Spleen (tissue), 11 donors: ENCODE data around the gene ANGEL2. TPM values are rescaled to one million over a fixed set of nuclear protein-coding genes. Genes with fewer than 3 reads are reported as not detected.

Source experiments
- DNase-seq: peaks from one replicate; pipeline ENCODE4 v3.0.0-alpha.2; 2020
- H3K27ac ChIP-seq, 8 donors: fragments of 200-600 bp; sonication (generic) in 7 of 8; 1 replicate in 4 of 8; 2 replicates in 4 of 8; pipeline versions ENCODE4 v1.5.0 to v1.8.0; 2016 to 2021; ENCODE audit warnings: inconsistent platforms in 4 of 8, mild to moderate bottlenecking in 4 of 8, moderate library complexity in 1 of 8
- H3K27me3 ChIP-seq, 7 donors: fragments of 200-600 bp; sonication (generic) in 6 of 7; replicated peaks in 1 of 7; 1 replicate in 4 of 7; 2 replicates in 3 of 7; pipeline versions ENCODE4 v1.5.0 to v1.8.0; 2016 to 2021; ENCODE audit warnings: inconsistent platforms in 3 of 7, mild to moderate bottlenecking in 1 of 7
- H3K36me3 ChIP-seq, 6 donors: fragments of 200-600 bp; sonication (generic) in 5 of 6; 1 replicate in 4 of 6; 2 replicates in 2 of 6; pipeline versions ENCODE4 v1.5.0 to v1.8.0; 2016 to 2021; ENCODE audit warnings: inconsistent platforms in 2 of 6
- H3K4me1 ChIP-seq, 6 donors: fragments of 200-600 bp; sonication (generic) in 5 of 6; 1 replicate in 3 of 6; 2 replicates in 3 of 6; pipeline versions ENCODE4 v1.5.0 to v1.8.0; 2016 to 2021; ENCODE audit warnings: inconsistent platforms in 3 of 6
- H3K4me3 ChIP-seq, 8 donors: fragments of 200-600 bp; sonication (generic) in 7 of 8; 1 replicate in 4 of 8; 2 replicates in 4 of 8; pipeline versions ENCODE4 v1.5.0 to v1.8.0; 2016 to 2021; ENCODE audit warnings: inconsistent platforms in 4 of 8, mild to moderate bottlenecking in 4 of 8, moderate library complexity in 2 of 8
- H3K9me3 ChIP-seq, 8 donors: fragments of 200-600 bp; sonication (generic) in 7 of 8; 1 replicate in 4 of 8; 2 replicates in 4 of 8; pipeline versions ENCODE4 v1.5.0 to v1.8.0; 2016 to 2021; ENCODE audit warnings: inconsistent platforms in 4 of 8
- POLR2A ChIP-seq, 3 donors: fragments of 450-650 bp; IDR thresholded peaks; one replicate each; pipeline ENCODE4 v1.5.1; 2017; ENCODE audit warnings: antibody characterized with exemption in 3 of 3, mild to moderate bottlenecking in 1 of 3
- POLR2AphosphoS5 ChIP-seq, 3 donors: sonication (generic); formaldehyde crosslinking; IDR thresholded peaks; one replicate each; pipeline ENCODE4 v1.5.1; 2017; ENCODE audit warnings: antibody characterized with exemption in 3 of 3
- WGBS, 5 donors: extraction: QIAGEN DNeasy Blood & Tissue Kit in 3 of 5; methylation state at CpG; one replicate each; pipeline versions ENCODE4 v1.1.5 to v1.1.7; 2013 to 2018; 5-methylcytosine and 5-hydroxymethylcytosine counted together
- intact Hi-C: fragments of 100-400 bp; cut with DNase I; formaldehyde crosslinking; loops from one replicate; pipeline ENCODE4 v1.15.0; 2023; ENCODE audit warnings: low total_unique reads
- polyA plus RNA-seq, 3 donors: library from polyadenylated mRNA; stranded (reverse); fragments of 200-250 nt; gene quantifications; one replicate each; pipeline ENCODE4 v1.2.1, GENCODE V29; 2013
- total RNA-seq, 7 donors: library from RNA; depleted of rRNA in 3 of 7; stranded (reverse); fragments of >200 nt in 3 of 7; fragmentation: NEBNext Ultra II Directional in 4 of 7; extraction: Animal tissue kit (Norgen Biotek cat#: 25700) in 4 of 7; gene quantifications; one replicate each; pipeline versions ENCODE4 v1.1.0 to v1.2.1, GENCODE V29; 2016 to 2021
- TF ChIP-seq, protein P1 (sequence below), 11 experiments: fragments of 200-600 bp in 7 of 11; fragments of 450-650 bp in 4 of 11; sonication (generic) in 4 of 11; IDR thresholded peaks in 8 of 11; conservative IDR thresholded peaks in 3 of 11; 1 replicate in 7 of 11; 2 replicates in 4 of 11; pipeline versions ENCODE4 v1.4.0 to v1.8.0; 2016 to 2021; ENCODE audit warnings: antibody characterized with exemption in 11 of 11, inconsistent platforms in 4 of 11, mild to moderate bottlenecking in 1 of 11
- donor health status: healthy with polysubstance abuse.
- donor health status: DM: no; HTN: no; CAD: no; lungs with moderate emphysema.
- donor health status: DM: no; HTN: no; CAD: no.
- donor health status: Bipolar disorder and iron deficiency.
- donor health status: healthy.
- donor health status: DM: no; HTN: no; CAD: no.
- donor health status: DM: yes; HTN: yes; CAD: no.

The ANGEL2 gene
- total and polyA plus RNA-seq, 10 donors, result 18.3 to 96.8 (median 50.9) TPM

DNA sequence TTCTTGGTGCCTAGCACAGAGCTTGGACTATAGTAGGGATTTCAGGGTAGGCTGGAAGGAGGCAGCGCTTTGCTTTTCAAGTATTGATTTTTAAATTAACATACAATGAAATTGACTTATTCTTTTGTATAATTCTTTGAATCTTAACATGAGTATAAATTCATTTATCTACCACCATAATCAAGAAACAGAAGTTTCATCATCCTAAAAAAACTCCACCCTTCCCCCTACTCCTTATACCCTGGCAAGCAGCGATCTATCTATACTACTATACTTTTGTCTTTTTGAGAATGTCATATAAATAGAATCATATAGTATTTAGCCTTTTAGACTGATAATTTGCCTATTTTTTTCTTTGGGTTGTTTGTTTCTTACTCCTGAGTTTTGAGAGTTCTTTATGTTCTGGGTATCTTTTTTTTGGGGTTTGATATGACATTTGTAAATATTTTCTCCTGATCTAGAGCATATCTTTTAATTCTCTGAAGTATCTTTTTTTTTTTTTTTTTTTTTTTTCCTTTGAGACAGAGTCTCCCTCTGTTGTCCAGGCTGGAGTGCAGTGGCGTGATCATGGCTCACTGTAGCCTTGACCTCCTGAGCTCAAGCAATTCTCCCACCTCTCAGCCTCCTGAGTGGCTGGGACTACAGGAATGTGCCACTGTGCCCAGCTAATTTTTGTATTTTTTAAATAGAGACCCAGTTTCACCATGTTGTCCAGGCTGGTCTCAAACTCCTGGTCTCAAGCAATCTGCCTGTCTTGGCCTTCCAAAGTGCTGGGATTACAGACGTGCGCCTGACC, 41.8 kb upstream of the ANGEL2 start:
- Histone ChIP-seq H3K4me3 (no peak overlapping the region), H3K9me3 (peaks cover 0 to 6% (median 0%) of the 10 kb centered on the region in 8 donors), H3K36me3 (peaks cover 0 to under 1% (median 0%) of the 10 kb centered on the region in 6 donors), H3K27me3 (no peaks in the 10 kb centered on the region), H3K4me1 (peaks cover under 1 to 39% (median 8%) of the 10 kb centered on the region in 6 donors), H3K27ac (no peak overlapping the region)
- intact Hi-C loops, result no loop called here
- DNase-seq, result no peak
- no peak for TF ChIP-seq POLR2A (IDR thresholded peaks at IDR 0.05)
- no peak for TF ChIP-seq POLR2AphosphoS5 (IDR thresholded peaks at IDR 0.05)
- TF ChIP-seq, protein P1, sequence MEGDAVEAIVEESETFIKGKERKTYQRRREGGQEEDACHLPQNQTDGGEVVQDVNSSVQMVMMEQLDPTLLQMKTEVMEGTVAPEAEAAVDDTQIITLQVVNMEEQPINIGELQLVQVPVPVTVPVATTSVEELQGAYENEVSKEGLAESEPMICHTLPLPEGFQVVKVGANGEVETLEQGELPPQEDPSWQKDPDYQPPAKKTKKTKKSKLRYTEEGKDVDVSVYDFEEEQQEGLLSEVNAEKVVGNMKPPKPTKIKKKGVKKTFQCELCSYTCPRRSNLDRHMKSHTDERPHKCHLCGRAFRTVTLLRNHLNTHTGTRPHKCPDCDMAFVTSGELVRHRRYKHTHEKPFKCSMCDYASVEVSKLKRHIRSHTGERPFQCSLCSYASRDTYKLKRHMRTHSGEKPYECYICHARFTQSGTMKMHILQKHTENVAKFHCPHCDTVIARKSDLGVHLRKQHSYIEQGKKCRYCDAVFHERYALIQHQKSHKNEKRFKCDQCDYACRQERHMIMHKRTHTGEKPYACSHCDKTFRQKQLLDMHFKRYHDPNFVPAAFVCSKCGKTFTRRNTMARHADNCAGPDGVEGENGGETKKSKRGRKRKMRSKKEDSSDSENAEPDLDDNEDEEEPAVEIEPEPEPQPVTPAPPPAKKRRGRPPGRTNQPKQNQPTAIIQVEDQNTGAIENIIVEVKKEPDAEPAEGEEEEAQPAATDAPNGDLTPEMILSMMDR (IDR thresholded peaks at IDR 0.05 in 8 of 11, conservative IDR thresholded peaks at IDR 0.05 in 3 of 11), result no peak
- WGBS, 5 donors, result 86 to 91% (median 90%) methylated on average over 5 of the region's 5 CpGs

DNA sequence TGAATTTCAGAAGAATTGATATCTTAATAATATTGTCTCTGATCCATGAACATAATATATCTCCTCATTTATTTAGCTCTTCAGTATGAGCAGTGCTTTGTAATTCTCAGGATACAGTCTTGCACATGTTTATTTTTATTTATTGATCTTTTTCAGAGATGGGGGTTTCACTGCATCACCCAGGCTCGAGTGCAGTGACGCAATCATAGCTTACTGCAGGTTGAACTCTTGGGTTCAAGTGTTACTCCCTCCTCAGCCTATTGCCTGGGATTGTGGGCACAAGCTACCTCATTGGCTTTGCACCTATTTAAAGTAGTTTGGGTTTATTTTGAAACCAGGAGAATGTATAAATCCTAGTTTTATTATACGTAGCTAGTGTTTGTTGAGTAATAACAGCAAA, 40.1 kb upstream of the ANGEL2 start:
- DNase-seq, result no peak
- WGBS, 5 donors, result 60 to 86% (median 71%) methylated on average over 3 of the region's 3 CpGs
- Histone ChIP-seq H3K4me1 (peaks cover 5 to 51% (median 17%) of the 10 kb centered on the region in 6 donors), H3K27ac (no peak overlapping the region), H3K36me3 (no peaks in the 10 kb centered on the region), H3K4me3 (no peak overlapping the region), H3K27me3 (no peaks in the 10 kb centered on the region), H3K9me3 (peaks cover 0 to 6% (median 0%) of the 10 kb centered on the region in 8 donors)
- intact Hi-C loops, result no loop called here
- TF ChIP-seq, protein P1 (IDR thresholded peaks at IDR 0.05 in 8 of 11, conservative IDR thresholded peaks at IDR 0.05 in 3 of 11), result no peak
- TF ChIP-seq POLR2A (IDR thresholded peaks at IDR 0.05), result no peak
- TF ChIP-seq POLR2AphosphoS5 (IDR thresholded peaks at IDR 0.05), result no peak

DNA sequence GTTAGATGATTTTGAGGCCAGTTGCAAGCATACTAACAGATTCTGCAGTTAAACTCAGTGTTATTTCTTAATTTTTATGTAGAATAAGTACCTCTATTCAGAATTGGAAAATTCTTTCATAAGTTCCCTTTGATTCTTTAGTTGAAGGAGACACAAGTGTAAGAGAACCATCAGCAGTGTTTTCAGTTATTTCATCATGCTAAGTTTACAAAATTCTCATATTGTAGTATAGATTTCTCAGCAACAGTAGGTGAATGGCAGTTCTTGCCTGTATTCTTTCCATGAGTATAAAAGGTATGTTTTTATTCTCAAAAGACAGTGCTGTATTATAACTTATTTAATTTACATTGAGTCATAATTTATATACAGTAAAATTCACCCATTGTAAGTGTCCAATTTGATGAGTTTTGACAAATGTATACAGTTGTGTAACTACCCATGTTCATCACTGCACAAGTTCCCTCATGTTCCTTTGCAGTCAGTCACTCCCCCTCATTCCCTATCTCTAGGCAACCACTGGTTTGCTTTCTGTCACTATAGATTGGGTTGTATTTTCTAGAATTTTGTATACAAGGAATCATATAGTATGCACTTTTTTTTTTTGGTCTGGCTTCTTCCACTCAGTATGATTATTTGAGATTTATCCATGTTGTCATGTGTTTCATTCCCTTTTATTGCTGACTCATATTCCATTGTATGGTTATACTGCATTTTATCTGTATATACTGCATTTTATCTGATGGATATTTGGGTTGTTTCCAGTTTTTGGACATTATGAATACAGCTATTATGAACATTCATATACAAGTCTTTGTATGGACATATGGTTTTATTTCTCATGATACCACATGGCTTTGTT, 39.3 kb upstream of the ANGEL2 start:
- no peak for DNase-seq
- Histone ChIP-seq H3K27me3 (no peaks in the 10 kb centered on the region), H3K27ac (no peak overlapping the region), H3K4me1 (peaks cover 5 to 58% (median 21%) of the 10 kb centered on the region in 6 donors), H3K4me3 (no peak overlapping the region), H3K9me3 (peaks cover 0 to 6% (median 0%) of the 10 kb centered on the region in 8 donors), H3K36me3 (no peaks in the 10 kb centered on the region)
- intact Hi-C loops, result no loop called here
- TF ChIP-seq POLR2AphosphoS5 (IDR thresholded peaks at IDR 0.05) (no peak), POLR2A (IDR thresholded peaks at IDR 0.05) (no peak)
- TF ChIP-seq, protein P1 (IDR thresholded peaks at IDR 0.05 in 8 of 11, conservative IDR thresholded peaks at IDR 0.05 in 3 of 11), result no peak

DNA sequence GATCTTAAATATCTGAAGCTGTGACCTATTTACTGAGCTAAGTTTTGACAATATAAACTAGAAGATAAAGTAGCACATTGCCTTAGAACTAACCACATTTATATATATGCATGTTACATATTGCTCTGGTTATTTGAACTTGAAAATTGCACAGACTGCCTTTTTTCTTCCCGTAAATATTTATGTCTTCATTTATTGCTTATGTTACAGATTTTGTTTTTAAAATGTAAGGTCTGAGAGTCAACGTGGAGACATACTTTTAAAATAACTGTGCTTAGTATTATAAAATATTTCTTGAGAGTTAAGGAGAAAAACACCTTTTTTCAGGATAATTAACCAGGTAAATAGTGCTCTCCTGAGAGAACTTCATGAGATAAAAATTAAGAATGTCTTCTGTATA, 38.5 kb upstream of the ANGEL2 start:
- peaks cover 0 to under 1% (median 0%) of the 10 kb centered on the region in 7 donors for H3K27me3 ChIP-seq
- H3K4me3 ChIP-seq, result no peak overlapping the region
- no peaks in the 10 kb centered on the region for H3K36me3 ChIP-seq
- peaks cover 0 to 4% (median 0%) of the 10 kb centered on the region in 8 donors for H3K9me3 ChIP-seq
- TF ChIP-seq, protein P1 (IDR thresholded peaks at IDR 0.05 in 8 of 11, conservative IDR thresholded peaks at IDR 0.05 in 3 of 11), result no peak
- TF ChIP-seq POLR2A (IDR thresholded peaks at IDR 0.05), result no peak
- no peak overlapping the region for H3K27ac ChIP-seq
- H3K4me1 ChIP-seq, result peaks cover 5 to 58% (median 21%) of the 10 kb centered on the region in 6 donors
- 85 to 90% (median 87%) methylated on average over 2 of the region's 2 CpGs for WGBS, 5 donors
- DNase-seq, result no peak
- intact Hi-C loops, result no loop called here
